Activated naive CD4-positive, alpha-beta T cell treated with anti-CD3 and anti-CD28 coated beads, Interleukin-2, amount 10 ng/mL, durations not matched to agents 5 hours and 36 hours (primary cell): ENCODE measurements around the gene CDH18. TPM values are rescaled to one million over a fixed set of nuclear protein-coding genes. Genes with fewer than 3 reads are reported as not detected.

Source experiments
- total RNA-seq, 2 experiments: library from RNA; stranded (reverse); gene quantifications; one replicate each; pipeline ENCODE4 v1.2.3, GENCODE V29; 2021

CDH18 gene, protein sequence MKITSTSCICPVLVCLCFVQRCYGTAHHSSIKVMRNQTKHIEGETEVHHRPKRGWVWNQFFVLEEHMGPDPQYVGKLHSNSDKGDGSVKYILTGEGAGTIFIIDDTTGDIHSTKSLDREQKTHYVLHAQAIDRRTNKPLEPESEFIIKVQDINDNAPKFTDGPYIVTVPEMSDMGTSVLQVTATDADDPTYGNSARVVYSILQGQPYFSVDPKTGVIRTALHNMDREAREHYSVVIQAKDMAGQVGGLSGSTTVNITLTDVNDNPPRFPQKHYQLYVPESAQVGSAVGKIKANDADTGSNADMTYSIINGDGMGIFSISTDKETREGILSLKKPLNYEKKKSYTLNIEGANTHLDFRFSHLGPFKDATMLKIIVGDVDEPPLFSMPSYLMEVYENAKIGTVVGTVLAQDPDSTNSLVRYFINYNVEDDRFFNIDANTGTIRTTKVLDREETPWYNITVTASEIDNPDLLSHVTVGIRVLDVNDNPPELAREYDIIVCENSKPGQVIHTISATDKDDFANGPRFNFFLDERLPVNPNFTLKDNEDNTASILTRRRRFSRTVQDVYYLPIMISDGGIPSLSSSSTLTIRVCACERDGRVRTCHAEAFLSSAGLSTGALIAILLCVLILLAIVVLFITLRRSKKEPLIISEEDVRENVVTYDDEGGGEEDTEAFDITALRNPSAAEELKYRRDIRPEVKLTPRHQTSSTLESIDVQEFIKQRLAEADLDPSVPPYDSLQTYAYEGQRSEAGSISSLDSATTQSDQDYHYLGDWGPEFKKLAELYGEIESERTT
- not detected for total RNA-seq

GRCh38 chr5:19987612-19988361 is at the start of gene CDH18:
Gene CDH18, minus strand, starts transcription at chr5:19988200. Its CDS starts 149,214 bp downstream, at chr5:19838986.

